ENCODE results near the gene KLKB1.

Gene KLKB1

GRCh38 chr4:186204103-186204559, 23.2 kb upstream of the KLKB1 start:
- no peak for TF ChIP-seq CTCF (IDR thresholded peaks at IDR 0.05; ENCODE audit: borderline replicate concordance, insufficient read depth, low read depth, low read length)
- no peak overlapping the region for H3K4me3 ChIP-seq (ENCODE audit: low read depth, low read length)

- TF ChIP-seq CTCF (IDR thresholded peaks at IDR 0.05; ENCODE audit: borderline replicate concordance, insufficient read depth, low read depth, low read length), result no peak
- no peak overlapping the region for H3K4me3 ChIP-seq (ENCODE audit: low read depth, low read length)
These were observed 22.6 kb upstream of the KLKB1 start for GRCh38 chr4:186204686-186205085.

- H3K4me3 ChIP-seq (ENCODE audit: low read depth, low read length), result no peak overlapping the region
- TF ChIP-seq CTCF (IDR thresholded peaks at IDR 0.05; ENCODE audit: borderline replicate concordance, insufficient read depth, low read depth, low read length), result no peak
These were observed 22.2 kb upstream of the KLKB1 start for GRCh38 chr4:186205156-186205555.

GRCh38 chr4:186216465-186217024, 10.8 kb upstream of the KLKB1 start:
- H3K4me3 ChIP-seq (ENCODE audit: low read depth, low read length), result no peak overlapping the region
- no peak for TF ChIP-seq CTCF (IDR thresholded peaks at IDR 0.05; ENCODE audit: borderline replicate concordance, insufficient read depth, low read depth, low read length)

- H3K4me3 ChIP-seq (ENCODE audit: low read depth, low read length), result no peak overlapping the region
- no peak for TF ChIP-seq CTCF (IDR thresholded peaks at IDR 0.05; ENCODE audit: borderline replicate concordance, insufficient read depth, low read depth, low read length)
These were observed 9.5 kb upstream of the KLKB1 start for GRCh38 chr4:186217733-186218293.

GRCh38 chr4:186221624-186222023, 5.7 kb upstream of the KLKB1 start:
- H3K4me3 ChIP-seq (ENCODE audit: low read depth, low read length), result no peak overlapping the region
- no peak for TF ChIP-seq CTCF (IDR thresholded peaks at IDR 0.05; ENCODE audit: borderline replicate concordance, insufficient read depth, low read depth, low read length)

- no peak for TF ChIP-seq CTCF (IDR thresholded peaks at IDR 0.05; ENCODE audit: borderline replicate concordance, insufficient read depth, low read depth, low read length)
- H3K4me3 ChIP-seq (ENCODE audit: low read depth, low read length), result no peak overlapping the region
These were observed 1.5 kb upstream of the KLKB1 start for GRCh38 chr4:186225848-186226247.
